GM18907 (cell line): Measurements from ENCODE around the gene ARL5A.
"Not testable (repeated sequence)": the region's sequence is repeated elsewhere in the genome, so short reads cannot be mapped to it uniquely, and the experiment has no call there.

Experiments used
- ATAC-seq: cut with Tn5 transposase; IDR thresholded peaks from one replicate; pipeline ENCODE4 v1.9.1; 2021; ENCODE audit warnings: mild to moderate bottlenecking, moderate library complexity; ENCODE audit not compliant: unreplicated experiment

Gene ARL5A

DNA sequence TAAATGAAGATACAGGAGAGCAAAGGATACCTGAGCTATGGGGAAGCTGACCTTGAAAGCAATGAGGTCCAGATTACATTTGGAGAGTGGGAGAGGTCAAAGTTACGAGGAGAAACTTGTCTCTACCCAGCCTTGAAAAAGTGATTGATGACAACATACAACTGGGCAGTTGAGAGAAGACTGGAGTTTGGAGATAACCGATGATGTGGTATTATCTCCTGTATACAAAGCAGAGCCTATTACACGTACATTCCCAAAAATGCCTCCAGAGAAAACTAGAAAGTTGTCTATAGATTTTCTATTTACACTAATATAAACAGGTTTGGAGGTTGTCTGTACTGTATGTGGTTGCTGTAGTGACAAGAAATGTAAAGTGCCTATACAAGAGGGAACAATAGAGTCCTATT is 28.3 kb downstream of the ARL5A start:
- ATAC-seq, result no peak

DNA sequence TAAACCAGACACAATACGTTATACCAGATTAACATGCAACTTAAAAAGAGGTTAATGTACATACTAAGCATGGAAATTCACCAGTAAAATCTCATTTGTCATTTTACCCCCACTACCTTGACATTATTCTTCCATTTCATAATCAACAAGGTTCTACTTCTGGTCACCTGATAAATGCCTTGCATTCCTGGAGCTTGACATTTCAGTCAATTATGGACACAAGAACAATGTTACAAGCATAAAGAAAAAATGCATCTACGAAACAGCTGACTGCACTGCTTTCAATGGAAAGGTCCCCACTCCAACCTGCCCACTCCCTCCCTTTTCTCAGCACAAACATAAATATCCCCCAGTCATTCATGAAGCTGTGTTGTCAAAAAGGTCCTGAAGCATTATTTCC is 31.4 kb downstream of the ARL5A start:
- no peak for ATAC-seq

DNA sequence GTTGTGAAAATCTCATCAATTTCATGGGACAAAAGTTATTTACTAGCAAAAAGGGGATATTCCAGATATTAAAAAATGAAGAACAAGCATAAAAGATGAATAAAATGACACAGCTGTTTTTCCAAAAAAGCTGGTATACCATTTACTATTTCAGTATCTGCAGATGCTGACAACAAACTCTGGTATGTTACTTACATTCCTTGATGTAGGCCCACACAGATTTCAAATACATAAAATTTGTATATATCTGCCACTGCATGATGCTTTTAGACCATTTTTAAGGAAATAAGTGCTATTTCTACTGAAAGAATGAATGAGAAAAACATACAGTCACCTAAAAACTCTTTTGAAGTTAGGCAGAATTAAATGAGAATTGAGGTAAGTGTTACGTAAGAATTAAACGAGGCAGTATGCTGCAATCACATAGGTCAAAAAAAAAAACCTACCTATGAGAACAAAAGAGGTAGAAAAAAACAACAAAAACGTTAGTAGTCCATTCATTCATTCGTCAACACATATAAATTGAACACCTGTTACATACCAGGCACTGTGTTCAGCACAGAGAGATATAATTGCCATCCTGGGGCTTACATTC is 32.5 kb downstream of the ARL5A start:
- ATAC-seq, result no peak

GRCh38 chr2:151794422-151794821 is 33.8 kb downstream of the ARL5A start:
- not testable (repeated sequence) for ATAC-seq

DNA sequence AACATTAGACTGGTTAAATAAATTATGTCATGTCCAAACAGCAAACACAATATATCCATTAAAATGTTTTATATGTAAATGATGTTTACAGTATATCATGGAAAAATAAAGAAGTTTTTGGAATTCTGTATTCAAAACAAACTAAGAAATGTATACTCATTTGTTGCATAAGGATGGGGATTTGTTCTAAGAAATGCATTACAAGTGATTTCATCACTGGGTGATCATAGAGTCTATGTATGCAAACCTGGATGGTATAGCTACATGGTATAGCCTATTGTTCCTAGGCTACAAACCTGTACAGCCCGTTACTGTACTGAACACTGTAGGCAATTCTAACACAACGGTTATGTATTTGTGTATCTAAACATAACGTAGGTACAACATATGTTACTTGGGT is 35.1 kb downstream of the ARL5A start:
- no peak for ATAC-seq

DNA sequence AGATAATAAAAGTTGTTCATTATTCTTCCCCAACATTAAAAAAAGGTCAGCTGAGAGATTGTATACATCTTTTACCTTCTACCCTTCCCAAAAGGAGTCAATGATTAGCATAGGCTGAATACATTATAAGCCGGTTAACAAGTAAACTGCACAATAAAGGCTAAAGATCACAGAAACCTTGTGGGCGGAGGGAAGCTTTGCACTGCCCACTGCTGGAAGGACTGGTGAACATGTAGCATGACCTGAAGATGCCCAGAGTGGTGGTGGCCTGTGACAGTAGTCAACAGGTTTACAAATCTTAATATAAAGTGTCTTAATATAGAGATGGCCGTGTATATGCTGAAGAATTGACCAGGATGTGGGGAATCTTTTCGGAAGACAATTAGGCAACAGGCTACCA is 35.6 kb downstream of the ARL5A start:
- no peak for ATAC-seq

- ATAC-seq, result no peak
Measured at GRCh38 chr2:151791545-151791944, 36.7 kb downstream of the ARL5A start.

DNA sequence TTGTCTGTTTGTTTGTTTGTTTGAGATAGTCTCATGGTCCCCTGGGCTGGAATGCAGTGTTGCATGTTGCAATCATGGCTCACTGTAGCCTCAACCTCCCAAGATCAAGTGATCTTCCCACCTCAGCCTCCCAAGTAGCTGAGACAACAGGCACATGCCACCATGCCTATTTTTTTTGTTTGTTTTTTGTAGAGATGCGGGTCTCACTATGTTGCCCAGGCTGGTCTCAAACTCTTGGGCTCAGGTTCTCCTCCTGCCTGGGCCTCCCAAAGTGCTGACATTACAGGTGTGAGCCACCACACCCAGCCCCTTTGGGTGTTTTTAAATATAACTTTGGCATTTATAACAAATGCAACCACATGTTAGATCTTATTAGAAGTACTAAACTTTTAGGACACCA is 37.5 kb downstream of the ARL5A start:
- no peak for ATAC-seq

- no peak for ATAC-seq
Measured at GRCh38 chr2:151789055-151789834, 39.0 kb downstream of the ARL5A start.

GRCh38 chr2:151786483-151786882 is 41.7 kb downstream of the ARL5A start:
- no peak for ATAC-seq

DNA sequence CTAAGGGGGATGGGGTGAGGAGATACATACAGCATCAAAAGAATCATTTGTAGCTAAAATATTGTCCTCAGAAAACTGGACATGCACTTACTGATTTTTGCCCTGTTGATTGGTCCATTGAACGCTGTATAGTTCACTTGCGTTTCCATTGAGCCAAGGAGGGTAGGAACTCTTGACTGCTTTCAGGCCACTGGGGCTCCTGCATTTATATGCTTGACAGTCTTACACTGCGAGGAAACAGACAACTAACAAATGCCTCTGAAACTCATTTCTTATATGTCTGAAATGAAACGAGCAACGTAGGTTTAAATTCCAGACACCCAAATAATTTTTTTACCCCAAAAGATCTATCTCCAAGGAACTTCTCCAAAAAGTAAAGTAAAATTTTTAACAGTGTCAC is 42.1 kb downstream of the ARL5A start:
- no peak for ATAC-seq

- ATAC-seq, result no peak
Measured at GRCh38 chr2:151783133-151783520, 45.1 kb downstream of the ARL5A start.

GRCh38 chr2:151782378-151783132 is 45.7 kb downstream of the ARL5A start:
- no peak for ATAC-seq

DNA sequence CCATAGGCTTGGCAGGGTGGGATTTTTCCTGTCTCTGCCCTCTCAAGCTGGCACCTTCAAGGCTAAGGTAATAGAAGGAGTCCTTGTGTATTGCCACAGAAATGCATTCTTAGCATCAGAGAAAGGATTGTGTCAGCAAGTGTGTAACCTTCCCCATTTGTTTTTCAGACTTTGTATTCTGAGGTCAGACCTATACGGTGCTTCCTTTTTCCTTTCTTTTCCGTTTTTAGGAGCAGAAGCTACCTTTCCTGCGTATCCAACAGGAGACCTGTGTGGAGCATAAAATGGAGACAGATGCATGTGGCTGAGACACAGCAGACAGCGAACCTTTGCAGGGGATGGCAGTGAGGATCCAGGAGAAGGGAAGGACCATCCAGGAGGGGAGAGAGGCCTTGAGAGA is 46.6 kb downstream of the ARL5A start:
- ATAC-seq, result no peak

GRCh38 chr2:151780938-151781337 is 47.3 kb downstream of the ARL5A start:
- no peak for ATAC-seq

- ATAC-seq, result no peak
Measured at GRCh38 chr2:151777935-151778334, 50.3 kb downstream of the ARL5A start.

DNA sequence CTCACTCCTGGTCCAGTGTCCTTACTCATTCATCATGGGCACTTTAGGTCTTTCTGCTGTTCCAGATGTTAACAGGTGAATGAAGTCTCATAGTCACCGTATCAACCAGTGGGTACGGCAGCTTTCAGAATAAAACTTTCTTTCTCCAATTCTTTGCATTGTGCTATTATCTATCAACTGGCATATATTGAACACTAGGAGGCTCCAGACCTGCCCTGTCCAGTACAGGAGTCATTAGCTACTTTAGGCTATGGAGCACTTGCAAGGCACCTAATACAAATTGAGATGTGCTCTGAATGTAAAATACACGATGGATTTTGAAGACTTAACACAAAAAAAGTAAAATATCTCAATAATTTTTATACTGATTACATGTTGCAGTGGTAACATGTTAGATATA is 50.7 kb downstream of the ARL5A start:
- ATAC-seq, result no peak

- ATAC-seq, result no peak
Measured at GRCh38 chr2:151776367-151776766, 51.9 kb downstream of the ARL5A start.

DNA sequence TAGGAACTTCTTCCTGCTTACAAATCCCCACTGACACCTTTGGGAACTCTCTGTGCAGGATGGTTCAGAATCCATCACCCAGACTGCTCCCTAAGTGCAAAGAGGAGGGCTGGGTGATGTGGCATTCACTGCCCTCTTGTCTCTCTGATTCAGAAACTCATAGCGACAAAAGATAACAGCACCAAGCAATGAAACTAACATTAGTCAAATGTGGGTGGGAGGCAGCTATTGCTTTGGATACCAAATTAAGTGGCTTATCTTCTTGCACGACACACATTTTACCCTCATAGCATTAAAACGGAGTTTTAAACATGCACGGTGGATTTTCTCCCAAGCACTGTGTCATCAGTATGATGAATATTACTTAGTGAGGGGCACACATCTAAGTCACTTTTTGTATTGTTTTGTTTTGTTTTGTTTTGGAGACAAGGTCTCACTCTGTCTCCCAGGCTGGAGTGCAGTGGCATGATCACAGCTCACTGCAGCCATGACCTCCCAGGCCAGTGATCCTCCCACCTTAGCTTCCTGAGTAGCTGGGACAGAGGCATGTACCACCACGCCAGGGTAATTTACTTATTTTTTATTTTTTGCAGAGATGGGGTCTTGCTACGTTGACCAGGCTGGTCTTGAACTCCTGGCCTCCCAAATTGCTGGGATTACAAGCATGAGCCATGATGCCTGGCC is 53.0 kb downstream of the ARL5A start:
- no peak for ATAC-seq

- ATAC-seq, result no peak
Measured at GRCh38 chr2:151774506-151774905, 53.7 kb downstream of the ARL5A start.

- ATAC-seq, result peak; percentile 98
Measured at GRCh38 chr2:151771599-151772358, 56.4 kb downstream of the ARL5A start.
